GM08714 (cell line): ENCODE measurements around the gene TGFBR3.

Experiments used
- H3K4me3 ChIP-seq: fragments of 200-500 bp; sonication (Bioruptor generic); 2 replicates; pipeline ENCODE4 v1.5.1; 2014; ENCODE audit warnings: mild to moderate bottlenecking, low read length, inconsistent platforms
- ZNF274 ChIP-seq: IDR thresholded peaks from 2 replicates; pipeline ENCODE4 v1.6.1; 2012; ENCODE audit warnings: mild to moderate bottlenecking, low read depth, low read length

The TGFBR3 gene

DNA sequence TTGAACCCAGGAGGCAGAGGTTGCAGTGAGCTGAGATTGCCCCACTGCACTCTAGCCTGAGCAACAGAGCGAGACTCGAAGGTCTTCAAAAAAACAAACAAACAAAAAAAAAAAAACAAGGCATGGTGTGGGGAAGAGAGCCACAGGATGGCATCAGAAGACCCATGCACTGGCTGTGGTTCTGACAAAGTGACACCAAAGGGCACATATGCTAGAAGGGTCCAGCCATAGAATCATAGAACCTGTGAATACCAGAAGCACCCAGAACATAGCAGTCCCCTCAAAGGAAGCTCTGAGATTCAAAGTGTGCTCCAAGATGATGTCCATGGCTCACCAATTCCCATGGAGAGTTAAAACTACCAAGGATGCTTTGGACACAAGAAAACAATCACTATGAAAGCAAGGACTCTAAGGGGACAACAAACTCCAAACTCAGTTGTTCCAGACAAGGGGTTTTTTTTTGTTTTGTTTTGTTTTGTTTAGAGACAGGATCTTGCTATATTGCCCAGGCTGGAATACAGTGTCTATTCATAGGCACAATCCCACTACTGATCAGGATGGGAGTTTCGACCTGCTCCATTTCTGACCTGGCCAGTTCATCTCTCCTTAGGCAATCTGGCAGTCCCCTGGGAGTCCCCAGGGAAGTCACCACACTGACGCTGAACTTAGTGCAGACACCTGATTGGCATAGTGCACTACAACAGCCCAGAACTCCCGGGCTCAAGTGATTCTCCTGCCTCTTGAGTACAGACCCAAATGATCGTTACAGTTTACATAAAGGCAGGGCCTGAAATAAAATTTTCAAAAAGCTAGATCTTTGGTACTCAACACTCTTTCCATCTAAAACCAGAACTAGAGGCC lies 56.4 kb downstream of the TGFBR3 start:
- no peak overlapping the region for H3K4me3 ChIP-seq
- TF ChIP-seq ZNF274: no peak

DNA sequence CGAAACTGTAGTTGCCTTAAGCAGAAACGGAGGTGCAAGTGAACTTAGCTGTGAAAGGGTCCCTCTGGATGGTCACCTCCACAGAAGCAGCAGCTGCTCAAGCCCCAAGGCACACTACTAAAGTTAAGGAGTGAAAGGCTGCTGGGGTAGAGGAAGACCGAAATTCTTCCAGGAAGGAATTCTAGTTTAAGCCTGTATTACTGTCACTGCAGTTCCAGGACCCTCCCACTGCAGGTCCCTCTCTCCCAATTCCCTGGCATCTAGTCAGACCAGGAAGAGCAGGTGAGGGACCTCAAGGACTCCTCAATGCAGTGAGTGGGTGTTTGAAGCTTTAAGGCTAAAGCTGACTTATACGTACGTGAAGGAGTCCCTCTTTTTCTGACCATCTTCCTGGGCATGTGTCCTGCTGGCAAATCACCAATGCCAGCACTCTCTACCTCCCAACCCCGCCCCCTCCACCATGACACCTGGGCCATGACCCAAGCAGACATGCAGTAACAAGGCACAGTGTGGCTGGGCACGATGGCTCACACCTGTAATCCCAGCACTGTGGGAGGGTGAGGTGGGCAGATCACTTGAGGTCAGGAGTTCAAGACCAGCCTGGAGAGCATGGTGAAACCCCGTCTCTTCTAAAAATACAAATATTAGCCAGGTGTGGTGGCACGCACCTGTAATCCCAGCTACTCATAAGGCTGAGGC lies 57.2 kb downstream of the TGFBR3 start:
- TF ChIP-seq ZNF274: no peak
- no peak overlapping the region for H3K4me3 ChIP-seq

DNA sequence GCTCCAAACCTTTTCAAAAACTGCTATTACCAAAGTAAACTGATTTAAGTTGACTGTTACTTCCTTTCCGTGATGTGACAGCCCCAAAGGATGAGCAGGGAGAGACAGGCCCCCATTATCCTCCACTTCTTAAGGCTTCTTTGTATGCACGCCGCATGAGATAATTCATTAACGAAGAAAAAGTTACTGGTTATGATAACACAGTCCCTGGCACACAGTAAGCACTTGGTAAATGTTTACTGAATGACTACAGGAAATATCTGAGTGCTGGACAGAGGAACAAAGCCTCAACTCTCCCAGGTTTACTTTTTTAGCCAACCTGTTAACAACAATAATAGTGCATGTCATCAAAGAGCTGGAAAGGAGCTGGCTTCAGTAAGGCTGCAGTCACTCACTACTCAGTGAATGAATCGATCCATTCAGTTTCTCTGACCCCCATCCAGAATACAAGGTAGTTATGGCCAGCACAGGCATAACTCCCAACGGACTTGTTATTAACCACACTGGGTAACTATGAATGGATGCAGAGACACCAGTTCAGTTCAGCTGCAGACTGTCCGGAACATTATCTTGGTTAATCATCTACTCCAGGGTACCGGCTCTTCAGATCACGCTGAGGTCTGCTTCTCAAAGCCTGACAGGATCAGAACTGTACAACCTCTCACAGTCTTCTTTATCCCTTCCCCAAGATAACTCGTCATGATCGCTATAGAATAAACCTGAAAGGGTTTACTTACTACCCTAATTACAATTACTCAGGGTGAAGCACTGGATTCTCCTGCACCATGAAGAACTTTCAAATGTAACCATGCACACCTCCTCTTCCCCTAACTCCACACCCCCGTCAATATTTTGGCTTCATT lies 58.3 kb downstream of the TGFBR3 start:
- H3K4me3 ChIP-seq: no peak overlapping the region
- no peak for TF ChIP-seq ZNF274

DNA sequence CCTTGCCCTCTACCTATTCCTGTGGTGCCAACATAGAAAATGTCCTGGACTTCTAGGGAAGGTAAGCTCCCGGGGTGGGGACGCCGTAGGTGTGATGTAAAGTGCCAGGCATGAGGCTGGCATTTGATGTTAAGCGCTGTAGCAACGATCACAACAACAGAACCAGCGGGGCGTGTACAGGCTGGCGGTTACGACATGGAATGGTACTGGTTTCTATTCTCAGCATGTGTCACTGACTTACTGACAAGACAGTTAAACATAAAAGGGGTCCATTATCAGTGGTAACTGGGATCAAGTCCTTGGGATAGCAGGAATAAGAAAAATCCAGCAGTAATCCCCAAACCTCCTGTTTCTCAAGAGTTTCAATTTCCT lies 58.9 kb downstream of the TGFBR3 start:
- TF ChIP-seq ZNF274: no peak
- H3K4me3 ChIP-seq: no peak overlapping the region

DNA sequence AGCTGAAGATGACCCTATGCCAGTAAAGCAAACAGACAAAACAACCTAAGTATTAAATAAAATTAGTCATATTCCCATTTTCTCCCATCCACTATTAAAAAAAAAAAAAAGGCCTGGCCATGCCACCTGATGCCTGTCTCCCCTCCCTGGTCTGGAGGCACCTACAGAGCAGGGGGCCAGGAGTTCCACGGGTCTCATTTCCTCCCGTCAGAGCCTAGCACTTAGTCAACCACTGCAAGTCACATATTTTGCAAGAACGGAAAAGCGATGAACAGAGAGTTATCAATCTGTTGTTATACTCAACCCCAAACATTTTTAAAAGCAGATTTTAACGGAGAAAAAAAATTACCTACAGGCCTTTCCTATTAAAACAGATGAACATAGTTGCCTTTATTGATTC lies 59.3 kb downstream of the TGFBR3 start:
- no peak for TF ChIP-seq ZNF274
- no peak overlapping the region for H3K4me3 ChIP-seq

DNA sequence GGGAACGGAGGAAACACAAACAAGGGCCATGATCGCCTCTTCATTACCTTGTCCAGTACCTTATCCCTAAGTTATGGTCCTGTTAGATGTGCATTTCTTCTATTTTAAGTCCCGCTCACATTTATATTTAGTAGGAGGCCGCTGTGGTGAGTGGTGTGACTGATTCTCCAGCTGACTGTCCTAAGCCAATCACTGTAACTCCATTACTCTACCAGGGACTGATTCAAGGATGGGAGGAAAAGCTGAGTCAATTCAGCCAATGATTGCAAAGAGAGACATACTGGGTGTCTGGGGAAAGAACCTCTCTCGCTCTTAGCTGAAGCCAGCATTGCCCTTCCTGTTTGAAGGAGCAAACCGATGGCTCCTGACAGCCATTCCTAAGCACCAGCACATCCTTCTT lies 59.7 kb downstream of the TGFBR3 start:
- H3K4me3 ChIP-seq: no peak overlapping the region
- no peak for TF ChIP-seq ZNF274

DNA sequence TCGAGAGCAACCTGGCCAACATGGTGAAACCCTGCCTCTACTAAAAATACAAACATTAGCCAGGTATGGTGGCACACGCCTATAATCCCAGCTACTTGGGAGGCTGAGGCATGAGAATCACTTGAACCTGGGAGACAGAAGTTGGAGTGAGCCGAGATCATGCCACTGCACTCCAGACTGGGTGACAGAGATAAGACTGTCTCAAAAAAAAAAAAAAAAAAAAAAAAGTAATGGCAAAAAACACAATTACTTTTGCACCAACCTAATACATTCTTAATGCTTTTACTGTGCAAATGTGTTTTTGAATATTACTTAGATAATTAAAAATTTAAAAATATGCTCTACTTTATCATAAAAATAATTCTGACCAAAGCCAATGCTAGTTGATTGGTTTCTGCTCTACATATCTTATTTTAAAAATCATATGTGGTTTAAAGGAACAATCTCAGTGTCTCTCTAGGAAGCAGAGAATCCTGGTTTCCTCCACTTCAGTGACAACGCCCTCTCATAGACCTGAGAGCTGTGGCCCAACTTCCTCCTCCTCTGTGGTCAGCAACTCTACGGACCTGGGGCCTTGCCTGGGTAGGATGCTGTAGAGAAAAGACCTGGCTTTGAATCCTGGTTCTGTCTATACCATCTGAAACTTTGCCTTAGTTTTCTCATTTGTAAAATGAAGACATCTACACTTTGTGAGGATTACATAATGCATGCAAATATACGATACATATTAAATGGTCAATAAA lies 64.7 kb downstream of the TGFBR3 start:
- no peak for TF ChIP-seq ZNF274
- H3K4me3 ChIP-seq: no peak overlapping the region

DNA sequence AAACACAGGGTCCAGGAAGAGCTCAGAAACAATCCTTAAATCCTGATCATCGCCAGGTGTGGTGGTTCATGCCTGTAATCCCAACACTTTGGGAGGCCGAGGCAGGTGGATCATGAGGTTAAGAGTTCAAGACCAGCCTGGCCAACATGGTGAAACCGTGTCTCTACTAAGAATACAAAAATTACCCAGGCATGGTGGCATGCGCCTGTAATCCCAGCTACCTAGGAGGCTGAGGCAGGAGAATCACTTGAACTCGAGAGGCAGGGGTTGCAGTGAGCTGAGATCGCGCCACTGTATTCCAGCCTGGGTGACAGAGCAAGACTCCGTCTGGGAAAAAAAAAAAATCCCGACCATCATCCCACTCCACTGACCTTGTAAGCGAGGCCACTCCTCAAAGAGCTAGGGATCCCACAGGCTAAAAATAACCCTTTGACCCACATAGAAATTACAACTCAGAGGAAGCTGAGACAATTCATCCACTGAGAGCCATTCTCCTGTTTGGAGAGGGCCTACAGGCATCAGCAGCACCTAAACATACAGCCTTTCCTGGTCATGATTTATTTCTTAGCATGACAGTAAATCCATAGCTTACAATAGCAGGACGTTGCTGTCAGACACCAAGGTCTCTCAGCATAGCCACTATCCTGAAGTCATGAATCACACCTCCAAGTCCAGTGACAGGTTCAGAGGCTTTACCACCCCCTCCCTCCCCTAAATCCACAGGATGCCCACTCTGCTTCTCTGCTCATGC lies 66.7 kb downstream of the TGFBR3 start:
- H3K4me3 ChIP-seq: no peak overlapping the region
- TF ChIP-seq ZNF274: no peak

DNA sequence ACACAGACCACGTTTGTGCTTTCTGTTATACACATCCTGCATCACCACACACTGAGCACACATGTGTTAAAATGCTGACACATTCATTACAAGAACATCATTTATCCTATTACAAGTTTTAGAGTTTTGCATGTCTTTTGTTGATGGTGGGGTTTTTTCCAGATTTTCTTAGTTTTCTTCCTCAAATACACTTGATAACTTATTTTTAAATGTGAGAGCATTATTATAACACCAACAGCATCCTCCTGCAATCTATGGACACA lies 67.3 kb downstream of the TGFBR3 start:
- H3K4me3 ChIP-seq: no peak overlapping the region
- TF ChIP-seq ZNF274: no peak

DNA sequence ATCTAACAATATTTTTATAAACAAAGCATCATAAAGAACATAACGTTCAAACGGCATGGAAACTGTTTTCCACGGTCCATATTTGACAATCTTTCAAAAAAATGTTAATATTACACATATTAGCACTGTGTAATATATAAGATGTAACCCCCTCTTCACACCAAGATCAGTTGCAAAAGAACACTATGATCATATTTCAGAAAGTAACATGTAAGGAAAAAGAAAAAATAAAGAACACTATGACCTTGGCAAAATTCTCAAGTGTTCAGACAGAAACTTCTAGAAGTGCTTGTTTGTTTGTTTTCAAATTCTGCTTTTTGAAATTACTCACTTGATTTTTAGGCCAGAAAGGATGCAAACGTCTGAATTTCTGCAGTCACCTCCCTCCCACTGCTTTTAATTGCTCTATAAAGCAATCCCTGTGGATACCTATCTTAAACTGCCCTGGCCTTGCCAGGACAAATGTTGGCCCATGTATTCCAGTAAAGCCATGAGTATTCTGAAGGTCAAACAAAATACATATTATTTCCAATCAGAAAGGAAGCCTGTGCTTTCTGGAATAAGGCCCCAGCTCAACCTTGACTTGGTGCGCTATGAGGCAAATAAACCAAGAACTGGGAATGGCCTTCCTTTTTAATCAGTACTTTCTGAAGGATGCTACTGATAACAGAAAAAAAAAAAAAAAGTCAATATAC lies 68.6 kb downstream of the TGFBR3 start:
- no peak overlapping the region for H3K4me3 ChIP-seq
- no peak for TF ChIP-seq ZNF274

DNA sequence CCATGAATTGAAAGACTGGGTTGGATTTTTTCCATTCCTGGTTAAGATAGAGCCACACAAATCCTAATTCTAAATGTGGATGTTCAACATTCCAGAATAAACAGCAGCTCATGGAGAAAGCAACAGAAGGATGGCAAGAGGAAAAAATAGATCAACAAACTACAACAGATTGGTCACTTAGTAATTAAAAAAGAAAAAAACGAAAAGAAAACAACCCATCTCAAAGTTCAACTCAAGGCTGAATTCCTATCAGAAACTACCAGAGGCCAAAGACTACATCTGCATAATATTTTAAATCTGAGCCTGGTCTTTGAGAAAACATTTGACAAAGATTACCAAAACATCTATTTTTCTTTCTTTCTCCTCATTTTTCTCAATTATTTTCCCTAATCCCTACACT lies 69.9 kb downstream of the TGFBR3 start:
- TF ChIP-seq ZNF274: no peak
- H3K4me3 ChIP-seq: no peak overlapping the region

DNA sequence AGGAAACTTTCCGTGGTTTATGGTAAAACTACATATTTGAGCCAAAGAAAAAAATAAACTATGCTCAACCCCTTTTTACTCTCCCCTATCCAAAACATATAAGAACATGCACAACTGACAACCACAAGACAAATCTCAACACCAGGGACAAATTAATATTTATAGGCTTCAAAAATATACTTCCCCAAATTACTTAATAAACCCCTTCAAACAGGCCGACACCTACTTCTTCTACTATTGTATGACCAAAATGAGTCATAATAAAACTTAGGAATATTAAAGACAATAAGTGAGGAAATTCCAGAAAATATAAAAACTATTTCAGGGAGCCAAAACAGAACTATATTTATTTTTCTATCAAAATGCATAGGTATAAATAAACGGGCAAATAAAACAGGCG lies 71.5 kb downstream of the TGFBR3 start:
- H3K4me3 ChIP-seq: no peak overlapping the region
- TF ChIP-seq ZNF274: no peak

DNA sequence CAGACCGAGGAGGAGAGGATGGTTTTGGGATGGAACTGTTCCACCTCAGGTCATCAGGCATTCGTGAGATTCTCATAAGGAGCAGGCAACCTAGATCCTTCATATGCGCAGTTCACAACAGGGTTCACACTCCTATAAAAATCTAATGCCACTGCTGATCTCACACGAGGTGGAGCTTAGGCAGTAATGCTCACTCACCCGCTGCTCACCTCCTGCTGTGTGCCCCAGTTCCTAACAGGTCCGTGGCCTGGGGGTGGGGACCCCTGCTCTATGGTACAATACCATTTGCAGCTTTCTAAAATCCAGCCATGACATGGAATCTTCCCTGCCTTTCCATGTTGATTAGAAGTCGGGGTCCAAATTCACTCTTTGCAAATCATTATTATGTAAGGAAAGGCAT lies 72.1 kb downstream of the TGFBR3 start:
- H3K4me3 ChIP-seq: no peak overlapping the region
- TF ChIP-seq ZNF274: no peak
